ENCODE results near the gene ACP3. TPM values are rescaled to one million over a fixed set of nuclear protein-coding genes. Genes with fewer than 3 reads are reported as not detected.

The ACP3 gene
- polyA plus RNA-seq, 1 donor (not counting 4 experiments of a cell fraction or from before 2014, with no cell fraction given) = 1.3 TPM

GRCh38 chr3:132347811-132348210 is 30.6 kb downstream of the ACP3 start:
- no peaks in the 10 kb centered on the region for H3K36me3 ChIP-seq (ENCODE audit: control insufficient read depth in 2 of 2, extremely low read depth in 1 of 2, insufficient read depth in 2 of 2, low read length in 2 of 2)
- dilution Hi-C loops (cut with MboI; ENCODE audit: extremely low pct_ligation_motif_present, low sequenced_read_pairs) = no loop called here
- H3K27me3 ChIP-seq (ENCODE audit: control insufficient read depth, extremely low read depth, insufficient read depth, low read length) = no peaks in the 10 kb centered on the region
- H3K9me1 ChIP-seq (ENCODE audit: control insufficient read depth, extremely low read depth, insufficient read depth, low read length) = no peaks in the 10 kb centered on the region
- DNase-seq (ENCODE audit: low read depth, low spot score) (no peak), FAIRE-seq (no peak)
- H3K9ac ChIP-seq (ENCODE audit: control insufficient read depth, extremely low read depth, insufficient read depth, low read length) = no peak overlapping the region
- H3K4me1 ChIP-seq (ENCODE audit: control insufficient read depth, extremely low read depth, insufficient read depth, low read length) = peaks cover 15% of the 10 kb centered on the region
- H3K4me2 ChIP-seq (ENCODE audit: control insufficient read depth, extremely low read depth, insufficient read depth, low read depth, low read length) = no peak overlapping the region
- H3K9me3 ChIP-seq (ENCODE audit: control insufficient read depth, low read depth, low read length) = no peaks in the 10 kb centered on the region
- no peak for TF ChIP-seq EZH2 (IDR thresholded peaks at IDR 0.05; ENCODE audit: low read length)
- no peak for TF ChIP-seq CTCF (optimal IDR thresholded peaks at IDR 0.05 in 1 of 3, IDR thresholded peaks at IDR 0.05 in 1 of 3, conservative IDR thresholded peaks at IDR 0.05 in 1 of 3; ENCODE audit: extremely low read depth in 1 of 3, insufficient read depth in 2 of 3, low read length in 3 of 3)
- H3K27ac ChIP-seq (ENCODE audit: control insufficient read depth, insufficient read depth, low read length) = no peak overlapping the region
- H3K4me3 ChIP-seq (ENCODE audit: control insufficient read depth in 2 of 3, extremely low read depth in 1 of 3, insufficient read depth in 2 of 3, low read depth in 1 of 3, low read length in 3 of 3) = no peak overlapping the region
- no peaks in the 10 kb centered on the region for H4K20me1 ChIP-seq (ENCODE audit: control insufficient read depth, extremely low read depth, insufficient read depth, low read length)
- H3K79me2 ChIP-seq (ENCODE audit: control insufficient read depth, insufficient read depth, low read length) = no peaks in the 10 kb centered on the region
- H2AFZ ChIP-seq (ENCODE audit: control insufficient read depth, low read length) = no peak overlapping the region

- H3K9me1 ChIP-seq (ENCODE audit: control insufficient read depth, extremely low read depth, insufficient read depth, low read length) = no peaks in the 10 kb centered on the region
- no peaks in the 10 kb centered on the region for H3K36me3 ChIP-seq (ENCODE audit: control insufficient read depth in 2 of 2, extremely low read depth in 1 of 2, insufficient read depth in 2 of 2, low read length in 2 of 2)
- H3K4me3 ChIP-seq (ENCODE audit: control insufficient read depth in 2 of 3, extremely low read depth in 1 of 3, insufficient read depth in 2 of 3, low read depth in 1 of 3, low read length in 3 of 3) = no peak overlapping the region
- H2AFZ ChIP-seq (ENCODE audit: control insufficient read depth, low read length) = no peak overlapping the region
- no peak for FAIRE-seq
- H3K4me2 ChIP-seq (ENCODE audit: control insufficient read depth, extremely low read depth, insufficient read depth, low read depth, low read length) = no peak overlapping the region
- no peak overlapping the region for H3K9ac ChIP-seq (ENCODE audit: control insufficient read depth, extremely low read depth, insufficient read depth, low read length)
- no peaks in the 10 kb centered on the region for H3K9me3 ChIP-seq (ENCODE audit: control insufficient read depth, low read depth, low read length)
- H3K27ac ChIP-seq (ENCODE audit: control insufficient read depth, insufficient read depth, low read length) = no peak overlapping the region
- dilution Hi-C loops (cut with MboI; ENCODE audit: extremely low pct_ligation_motif_present, low sequenced_read_pairs) = no loop called here
- DNase-seq (ENCODE audit: low read depth, low spot score) = peak; percentile 17
- H3K4me1 ChIP-seq (ENCODE audit: control insufficient read depth, extremely low read depth, insufficient read depth, low read length) = peaks cover 15% of the 10 kb centered on the region
- H4K20me1 ChIP-seq (ENCODE audit: control insufficient read depth, extremely low read depth, insufficient read depth, low read length) = no peaks in the 10 kb centered on the region
- H3K27me3 ChIP-seq (ENCODE audit: control insufficient read depth, extremely low read depth, insufficient read depth, low read length) = no peaks in the 10 kb centered on the region
- H3K79me2 ChIP-seq (ENCODE audit: control insufficient read depth, insufficient read depth, low read length) = no peaks in the 10 kb centered on the region
- TF ChIP-seq EZH2 (IDR thresholded peaks at IDR 0.05; ENCODE audit: low read length) = no peak
- no peak for TF ChIP-seq CTCF (optimal IDR thresholded peaks at IDR 0.05 in 1 of 3, IDR thresholded peaks at IDR 0.05 in 1 of 3, conservative IDR thresholded peaks at IDR 0.05 in 1 of 3; ENCODE audit: extremely low read depth in 1 of 3, insufficient read depth in 2 of 3, low read length in 3 of 3)
These were observed 31.3 kb downstream of the ACP3 start for GRCh38 chr3:132348531-132348930.

Measured in keratinocyte (primary cell).